HFF-Myc (cell line): Measurements from ENCODE around the gene GSTP1.

Experiments used
- DNase-seq: peaks from one replicate; pipeline ENCODE4 v3.0.0-alpha.2; 2011; ENCODE audit warnings: low read depth; ENCODE audit errors: extremely low read depth
- H3K4me3 ChIP-seq: replicated peaks from 2 replicates; pipeline ENCODE4 v1.5.1; 2011; ENCODE audit warnings: low read depth, mild to moderate bottlenecking, control low read depth, low read length
- CTCF ChIP-seq: IDR thresholded peaks from 2 replicates; pipeline ENCODE4 v1.5.1; 2012; ENCODE audit warnings: mild to moderate bottlenecking, low read depth, low read length, control low read depth; ENCODE audit errors: missing control alignments

Gene GSTP1

GRCh38 chr11:67626970-67627369, 43.4 kb downstream of the GSTP1 start:
- DNase-seq = no peak
- no peak overlapping the region for H3K4me3 ChIP-seq
- no peak for TF ChIP-seq CTCF

DNA sequence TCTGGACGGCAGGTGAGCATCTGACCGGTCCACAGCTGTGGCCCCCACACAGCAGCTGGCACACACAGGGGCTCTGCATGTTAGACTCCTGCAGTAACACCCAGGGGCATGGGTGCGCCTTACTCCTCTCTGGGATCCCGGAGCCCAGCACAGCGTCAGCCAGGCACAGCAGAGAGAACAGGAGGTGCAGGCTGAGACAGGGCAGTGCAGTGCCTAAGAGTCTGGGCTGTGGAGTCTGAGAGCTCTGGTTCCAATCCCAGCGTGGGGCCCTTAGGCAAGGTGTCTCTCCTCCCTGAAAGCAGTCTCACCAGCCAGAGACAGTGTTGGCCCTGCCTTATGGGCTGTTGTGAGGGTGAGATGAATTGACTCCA, 43.8 kb downstream of the GSTP1 start:
- no peak for TF ChIP-seq CTCF
- no peak for DNase-seq
- no peak overlapping the region for H3K4me3 ChIP-seq

DNA sequence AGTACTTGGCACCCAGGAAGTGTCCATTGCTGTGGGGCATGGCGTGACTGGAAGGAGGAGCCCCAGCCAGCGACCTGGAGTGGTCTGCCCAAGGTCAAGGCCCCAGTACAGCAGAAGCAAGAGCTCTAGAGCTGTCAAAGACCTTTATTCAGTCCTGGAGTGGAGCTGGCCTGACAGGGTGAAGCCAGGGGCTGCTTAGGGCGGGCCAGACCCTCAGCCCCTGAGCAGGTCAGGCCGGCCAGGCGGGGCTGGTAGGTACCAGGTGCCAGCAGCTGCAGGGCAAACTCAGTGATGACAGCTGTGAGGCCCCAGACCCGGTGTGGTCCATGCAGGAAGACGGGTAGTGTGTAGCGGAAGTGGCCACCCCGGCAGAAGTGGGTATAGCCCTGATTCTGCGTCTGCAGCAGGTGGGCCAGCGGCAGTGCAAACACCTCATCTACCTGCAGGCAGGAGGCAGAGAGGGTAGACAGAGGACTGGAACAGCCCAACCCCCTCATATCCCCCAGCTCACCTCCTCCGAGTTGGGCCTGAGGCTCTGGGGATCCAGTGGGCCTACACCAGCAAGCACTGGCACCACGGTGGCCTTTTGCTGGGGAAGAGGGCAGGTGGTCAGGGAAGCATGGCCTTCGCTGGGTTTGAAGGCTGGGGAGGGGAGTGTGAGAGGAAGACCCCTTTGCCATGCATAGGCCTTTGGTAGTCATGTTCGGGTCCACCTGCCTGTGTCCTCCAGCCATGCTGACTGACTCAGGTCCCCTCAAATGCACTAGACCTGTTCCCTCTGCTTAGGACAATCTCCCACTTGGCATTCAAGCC, 44.4 kb downstream of the GSTP1 start:
- no peak overlapping the region for H3K4me3 ChIP-seq

DNA sequence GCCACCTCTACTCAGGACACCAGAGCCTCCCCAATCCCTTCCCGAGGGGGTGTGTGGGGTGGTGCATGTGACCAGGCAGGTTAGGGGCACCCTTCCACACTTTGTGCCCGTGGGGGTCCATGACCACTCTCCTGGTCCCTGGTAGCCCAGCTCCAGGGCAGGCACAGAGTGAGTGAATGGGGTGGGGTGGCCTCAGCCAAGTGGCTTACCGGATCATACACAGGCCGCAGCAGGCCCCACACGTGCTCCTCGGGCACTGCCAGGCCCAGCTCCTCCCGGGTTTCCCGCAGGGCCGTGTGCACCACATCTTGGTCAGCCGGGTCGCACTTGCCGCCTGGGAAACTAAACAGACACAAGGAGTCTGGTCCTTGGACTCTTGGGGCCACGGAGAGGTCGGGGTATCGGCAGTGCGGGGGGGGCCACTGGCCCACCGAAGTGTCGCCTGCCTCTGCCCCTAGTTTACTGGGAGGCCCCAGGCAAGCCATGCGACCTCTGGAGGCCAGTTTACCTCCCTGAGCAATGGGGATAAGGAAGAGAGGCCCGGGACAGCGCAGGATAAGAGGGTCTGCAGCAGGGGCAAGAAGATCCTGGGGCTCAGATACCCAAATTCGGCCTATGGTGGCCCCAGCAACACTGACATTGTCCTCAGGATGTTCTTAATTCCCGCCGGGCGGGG, 45.2 kb downstream of the GSTP1 start:
- no peak for TF ChIP-seq CTCF
- peak overlapping the region; percentile 48 for H3K4me3 ChIP-seq
- no peak for DNase-seq

More for the DNA sequence above, 44.4 kb downstream of the GSTP1 start:
- no peak for DNase-seq
- no peak for TF ChIP-seq CTCF

GRCh38 chr11:67629386-67630227, 46.0 kb downstream of the GSTP1 start, which contains the start of gene NUDT8:
NUDT8 (minus strand) TSS chr11:67629937; CDS start chr11:67629911, 26 bp downstream.
- TF ChIP-seq CTCF = peak; percentile 89
- no peak for DNase-seq
- H3K4me3 ChIP-seq = peak within 1 kb of the TSS; percentile 55

DNA sequence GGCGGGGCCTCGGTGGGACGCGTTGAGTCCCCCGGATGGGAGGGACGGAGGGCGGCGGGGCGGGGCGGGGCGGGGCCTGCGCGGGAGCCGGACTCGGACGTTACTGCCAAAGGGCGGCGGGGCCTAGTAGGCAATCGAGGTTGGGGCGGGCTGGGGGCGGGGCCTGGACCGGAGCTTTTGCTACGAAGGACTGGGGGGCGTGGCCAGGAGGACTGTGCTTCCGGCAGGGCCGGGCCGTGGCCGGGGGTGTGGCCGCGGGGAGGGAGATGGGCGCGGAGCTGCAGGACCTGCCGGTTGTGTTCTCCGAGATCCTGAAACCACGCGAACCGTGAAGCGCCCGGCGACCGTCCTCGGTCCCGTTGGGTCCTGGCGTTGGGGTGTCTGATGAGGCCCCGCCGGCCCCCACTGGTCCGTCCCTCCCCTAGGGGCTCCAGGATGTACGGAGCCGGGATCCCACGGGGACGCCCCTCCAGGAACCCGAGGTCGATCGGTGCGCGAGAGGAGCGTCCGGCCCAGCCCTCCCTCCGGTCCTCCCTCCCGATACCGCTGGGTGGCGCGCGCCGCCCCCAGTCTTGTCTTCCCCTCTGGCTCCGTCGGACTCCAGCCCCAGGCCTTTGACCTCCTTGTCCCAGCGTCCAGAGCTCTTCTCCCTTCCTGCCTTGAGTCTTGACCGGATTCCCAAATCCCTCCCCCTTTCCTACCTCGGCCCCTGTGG, 46.8 kb downstream of the GSTP1 start:
- H3K4me3 ChIP-seq = peak overlapping the region; percentile 55
- peak; percentile 67 for TF ChIP-seq CTCF
- peak; percentile 73 for DNase-seq
